ENCODE data around the gene UBE4B.

- no peak for TF ChIP-seq EZH2 (IDR thresholded peaks at IDR 0.05; ENCODE audit: insufficient read depth, poor library complexity, severe bottlenecking)
- TF ChIP-seq EZH2phosphoT487 (IDR thresholded peaks at IDR 0.05; ENCODE audit: insufficient read depth, low read depth): no peak
Observed at GRCh38 chr1:10216090-10216749, 183.5 kb downstream of the UBE4B start.

Data from GM23248 (cell line).